H1 (cell line): ENCODE results near the gene RAI14.

Experiments
- NANOG ChIP-seq: IDR thresholded peaks from 2 replicates; pipeline ENCODE4 v1.6.1; 2011; ENCODE audit warnings: low read length, low read depth, mild to moderate bottlenecking, inconsistent platforms; ENCODE audit not compliant: insufficient read depth, poor library complexity, severe bottlenecking
- POLR2A ChIP-seq, 2 experiments: IDR thresholded peaks; 1 replicate in 1 of 2; 2 replicates in 1 of 2; pipeline ENCODE4 v1.6.1; 2011; ENCODE audit warnings: low read depth in 2 of 2, low read length in 2 of 2, mild to moderate bottlenecking in 2 of 2; ENCODE audit errors: control extremely low read depth in 1 of 2
- POLR2AphosphoS5 ChIP-seq: IDR thresholded peaks from 2 replicates; pipeline ENCODE4 v1.6.1; 2011; ENCODE audit warnings: low read depth, low read length

DNA sequence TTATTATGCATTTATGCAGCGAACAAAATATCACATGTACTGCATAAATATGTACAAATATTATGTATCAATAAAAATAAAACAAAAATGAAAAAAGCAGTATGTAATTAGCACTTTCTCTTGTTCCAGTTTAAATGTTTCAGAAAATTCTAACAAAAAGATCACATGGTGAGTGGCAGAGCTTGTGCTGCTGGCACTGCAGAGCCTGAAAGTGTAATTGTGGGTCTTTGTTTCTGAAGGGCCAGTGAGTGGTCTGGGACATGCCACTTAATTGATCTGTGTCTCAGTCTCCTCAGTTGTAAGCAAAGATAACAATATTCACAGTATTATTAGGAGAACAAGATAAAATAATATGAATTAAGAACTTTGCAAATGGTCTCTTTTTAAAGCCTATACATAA is 39.5 kb upstream of the RAI14 start:
- TF ChIP-seq POLR2A (IDR thresholded peaks at IDR 0.05; ENCODE audit: control extremely low read depth in 1 of 2, low read depth in 2 of 2, low read length in 2 of 2): no peak
- no peak for TF ChIP-seq NANOG
- TF ChIP-seq POLR2AphosphoS5: no peak
